Fibroblast of gingiva (primary cell): ENCODE data around the gene ARHGAP24.
"Not testable (repeated sequence)": the region's sequence is repeated elsewhere in the genome, so short reads cannot be mapped to it uniquely, and the experiment has no call there.

Experiments
- DNase-seq: peaks from one replicate; pipeline ENCODE4 v3.0.0-alpha.2; 2011; ENCODE audit warnings: low read depth

The ARHGAP24 gene

GRCh38 chr4:85818700-85819099, 343.8 kb downstream of the ARHGAP24 start:
- no peak for DNase-seq

GRCh38 chr4:85820101-85820500, 345.2 kb downstream of the ARHGAP24 start:
- not testable (repeated sequence) for DNase-seq

GRCh38 chr4:85821688-85822455, 346.9 kb downstream of the ARHGAP24 start:
- DNase-seq, result no peak

GRCh38 chr4:85823295-85823694, 348.3 kb downstream of the ARHGAP24 start:
- peak; percentile 17 for DNase-seq

- DNase-seq, result no peak
These were observed 349.4 kb downstream of the ARHGAP24 start for GRCh38 chr4:85824166-85824945.

GRCh38 chr4:85826060-85826678, 351.2 kb downstream of the ARHGAP24 start:
- DNase-seq, result peak; percentile 58

- peak; percentile 34 for DNase-seq
These were observed 353.3 kb downstream of the ARHGAP24 start for GRCh38 chr4:85828027-85828890.

GRCh38 chr4:85829276-85830051, 354.5 kb downstream of the ARHGAP24 start:
- no peak for DNase-seq

- DNase-seq, result no peak
These were observed 356.7 kb downstream of the ARHGAP24 start for GRCh38 chr4:85831647-85832046.

GRCh38 chr4:85833302-85833701, 358.4 kb downstream of the ARHGAP24 start:
- DNase-seq, result no peak

- DNase-seq, result no peak
These were observed 360.0 kb downstream of the ARHGAP24 start for GRCh38 chr4:85834934-85835333.

GRCh38 chr4:85836588-85837438, 361.9 kb downstream of the ARHGAP24 start:
- no peak for DNase-seq

- peak; percentile 44 for DNase-seq
These were observed 362.4 kb downstream of the ARHGAP24 start for GRCh38 chr4:85837439-85837733.

GRCh38 chr4:85839981-85840451, 365.1 kb downstream of the ARHGAP24 start:
- peak; percentile 76 for DNase-seq

GRCh38 chr4:85842540-85842939, 367.6 kb downstream of the ARHGAP24 start:
- DNase-seq, result peak; percentile 81

GRCh38 chr4:85853740-85854139, 378.8 kb downstream of the ARHGAP24 start:
- not testable (repeated sequence) for DNase-seq

GRCh38 chr4:85854546-85854945, 379.6 kb downstream of the ARHGAP24 start:
- peak; percentile 26 for DNase-seq

GRCh38 chr4:85860066-85860740, 385.3 kb downstream of the ARHGAP24 start:
- DNase-seq, result peak; percentile 58

GRCh38 chr4:85861064-85861765, 386.3 kb downstream of the ARHGAP24 start:
- no peak for DNase-seq
